ENCODE data around the gene TEX26.
"Not testable (repeated sequence)": the region's sequence is repeated elsewhere in the genome, so short reads cannot be mapped to it uniquely, and the experiment has no call there.

The TEX26 gene

GRCh38 chr13:30920162-30920909, 12.1 kb upstream of the TEX26 start:
- DNase-seq, result no peak

GRCh38 chr13:30923418-30923817, 9.0 kb upstream of the TEX26 start:
- DNase-seq, result no peak

DNA sequence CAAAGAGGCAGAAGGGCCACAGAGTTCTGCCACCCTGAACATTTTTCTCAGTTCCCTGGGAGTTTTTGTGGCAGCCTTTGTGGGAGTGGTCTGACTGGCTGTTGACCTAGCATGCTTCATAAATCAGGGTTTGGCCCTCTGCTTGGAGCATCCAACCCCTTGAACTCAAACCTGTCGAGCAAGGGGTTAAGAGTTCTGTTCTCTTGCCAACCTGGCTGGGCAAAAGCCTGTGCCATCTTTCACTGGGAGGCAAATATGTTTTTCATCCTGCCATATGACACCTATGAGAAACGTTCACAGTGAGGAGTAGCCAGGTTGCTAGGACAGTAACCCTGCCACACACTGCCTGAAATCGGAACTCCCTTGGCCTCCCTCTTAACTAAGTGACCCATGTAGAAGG, 7.7 kb upstream of the TEX26 start:
- no peak for DNase-seq

- no peak for DNase-seq
Measured at GRCh38 chr13:30925429-30925828, 7.0 kb upstream of the TEX26 start.

DNA sequence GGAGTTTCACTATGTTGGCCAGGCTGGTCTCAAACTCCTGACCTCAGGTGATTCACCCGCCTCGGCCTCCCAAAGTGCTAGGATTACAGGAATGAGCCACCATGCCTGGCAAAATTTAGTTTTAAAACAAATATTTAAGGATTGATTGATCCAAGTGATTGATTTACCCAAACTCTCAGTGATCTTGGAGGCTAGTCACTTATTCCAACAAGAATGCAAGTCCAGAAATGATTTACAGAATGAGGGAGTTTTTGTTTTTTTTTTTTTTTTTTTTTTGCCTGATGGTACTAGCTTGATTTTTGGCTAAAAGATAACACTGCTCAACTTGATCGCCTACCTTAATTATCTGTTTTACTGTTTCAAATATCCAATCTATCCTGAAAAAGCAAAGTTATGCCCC, 5.7 kb upstream of the TEX26 start:
- DNase-seq, result no peak

GRCh38 chr13:30927188-30927587, 5.3 kb upstream of the TEX26 start:
- not testable (repeated sequence) for DNase-seq

DNA sequence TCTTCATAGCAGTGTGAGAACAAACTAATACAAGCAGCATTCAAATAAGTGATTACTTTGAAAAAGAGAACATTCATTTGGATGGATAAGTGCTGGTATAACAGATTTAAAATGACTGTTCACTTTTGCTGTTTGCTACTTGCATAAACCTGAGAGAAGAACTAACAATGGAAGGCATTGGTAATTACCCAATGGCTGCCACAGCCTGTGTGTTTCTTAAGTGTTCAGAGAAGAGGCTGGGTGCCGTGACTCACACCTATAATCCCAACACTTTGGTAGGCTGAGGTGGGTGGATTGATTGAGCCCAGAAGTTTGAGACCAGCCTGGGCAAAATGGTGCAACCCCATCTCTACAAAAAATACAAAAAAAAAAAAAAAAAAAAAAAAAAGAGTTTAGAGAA, 4.9 kb upstream of the TEX26 start:
- DNase-seq, result no peak

DNA sequence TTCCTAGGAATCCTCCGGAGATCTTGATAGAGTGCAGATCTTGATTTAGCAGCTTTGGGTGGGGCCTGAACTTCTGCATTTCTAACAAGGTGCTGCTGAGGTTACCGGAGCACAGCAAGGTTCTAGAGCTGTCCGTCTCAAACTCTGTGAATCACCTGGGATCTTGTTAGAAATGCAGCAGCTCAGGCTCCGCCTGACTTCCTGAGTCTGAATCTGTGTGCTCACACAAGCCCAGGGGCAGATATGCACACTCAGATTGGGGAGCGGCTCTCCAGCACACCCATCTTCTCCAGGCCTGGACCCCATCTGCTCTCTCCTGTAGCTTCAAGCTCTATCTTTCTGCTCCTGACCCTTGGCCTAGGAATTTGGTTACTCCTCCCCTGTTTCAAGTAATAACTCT, 3.5 kb upstream of the TEX26 start:
- no peak for DNase-seq

- no peak for DNase-seq
Measured at GRCh38 chr13:30933354-30933670, 856 bp downstream of the TEX26 start.

DNA sequence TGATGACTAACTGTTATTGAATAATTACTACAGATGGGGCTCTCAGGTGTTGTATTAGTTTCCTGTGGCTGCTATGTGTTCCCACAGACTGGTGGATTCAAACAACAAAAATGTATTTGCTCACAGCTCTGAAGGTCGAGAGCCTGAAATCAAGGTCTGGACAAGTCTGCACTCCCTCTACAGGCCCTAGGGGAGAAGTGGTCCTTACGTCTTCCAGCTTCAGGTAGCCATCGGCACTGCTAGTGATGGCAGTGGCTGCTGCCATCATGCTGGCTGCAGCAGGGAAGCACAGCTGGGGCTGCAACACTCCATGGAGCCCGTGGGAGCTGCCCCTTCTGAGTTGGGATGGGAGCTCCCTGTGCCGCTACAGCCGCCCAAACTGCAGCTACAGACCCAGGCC, 1.9 kb downstream of the TEX26 start:
- DNase-seq, result no peak

GRCh38 chr13:30934803-30935202, 2.3 kb downstream of the TEX26 start:
- DNase-seq, result no peak

DNA sequence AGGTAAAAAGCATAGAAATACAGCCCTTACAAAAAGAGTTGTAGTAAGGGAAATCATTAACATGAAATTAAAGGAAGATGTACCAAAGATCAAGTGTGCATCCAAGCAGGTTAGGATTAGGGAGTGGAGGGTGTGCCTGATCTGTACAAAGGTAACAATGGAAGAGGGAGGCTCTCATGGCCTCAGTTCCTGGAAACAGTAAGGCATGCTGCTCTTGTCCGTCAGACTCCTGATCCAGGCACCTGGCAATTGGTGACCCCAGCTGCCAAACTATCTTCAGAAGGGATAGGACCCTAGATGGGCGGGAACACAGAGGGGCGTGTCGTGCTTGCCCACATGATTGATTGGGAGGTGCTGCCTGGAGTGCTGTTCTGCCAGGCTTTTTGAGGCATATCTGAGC, 4.5 kb downstream of the TEX26 start:
- no peak for DNase-seq

DNA sequence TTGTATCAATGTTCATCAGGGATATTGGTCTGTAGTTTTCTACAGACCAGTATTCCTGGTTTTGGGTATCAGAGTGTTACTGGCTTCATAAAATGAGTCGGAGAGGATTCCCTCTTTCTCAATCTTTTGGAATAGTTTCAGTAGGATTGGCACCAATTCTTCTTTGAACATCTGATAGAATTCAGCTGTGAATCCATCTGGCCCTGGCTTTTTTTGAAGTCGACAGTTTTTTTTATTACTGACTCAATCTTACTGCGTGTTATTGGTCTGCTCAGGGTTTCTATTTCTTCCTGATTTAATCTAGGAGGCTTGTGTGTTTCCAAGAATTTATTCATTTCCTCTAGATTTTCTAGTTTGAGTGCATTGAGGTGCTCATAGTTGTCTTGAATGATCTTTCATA, 11.4 kb downstream of the TEX26 start:
- DNase-seq, result no peak

DNA sequence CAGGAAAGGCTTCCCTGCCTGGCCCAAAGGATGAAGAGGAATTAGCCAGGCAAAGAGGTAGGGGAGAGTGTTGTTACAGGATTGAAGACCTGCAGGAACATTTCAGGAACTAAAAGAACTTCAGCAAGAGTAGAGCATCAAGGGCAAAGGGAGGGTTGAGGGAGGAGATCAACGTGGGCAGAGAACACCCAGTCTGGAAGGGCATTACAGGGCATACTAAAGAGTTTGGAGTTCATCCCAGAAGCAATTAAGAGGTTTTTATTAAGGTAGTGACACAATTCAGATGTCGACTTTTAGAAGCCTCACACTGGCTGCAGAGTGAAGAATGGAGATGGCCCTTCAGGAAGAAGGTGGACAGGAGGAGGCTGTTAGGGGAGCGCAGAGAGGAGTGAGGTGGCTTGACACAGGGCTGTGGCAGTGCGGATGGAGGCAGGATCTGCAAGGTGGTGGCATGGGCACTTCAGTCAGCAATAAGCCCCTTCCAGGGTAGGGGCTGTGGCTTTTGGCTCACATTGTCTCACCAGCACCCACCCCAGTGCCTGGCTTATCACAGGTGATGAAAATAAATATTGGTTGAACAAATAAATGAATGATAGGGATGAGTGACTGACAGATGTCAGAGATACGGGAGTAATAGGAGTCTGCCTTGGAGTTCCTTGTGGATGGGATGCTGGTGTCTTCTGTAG, 24.9 kb downstream of the TEX26 start:
- DNase-seq, result no peak

DNA sequence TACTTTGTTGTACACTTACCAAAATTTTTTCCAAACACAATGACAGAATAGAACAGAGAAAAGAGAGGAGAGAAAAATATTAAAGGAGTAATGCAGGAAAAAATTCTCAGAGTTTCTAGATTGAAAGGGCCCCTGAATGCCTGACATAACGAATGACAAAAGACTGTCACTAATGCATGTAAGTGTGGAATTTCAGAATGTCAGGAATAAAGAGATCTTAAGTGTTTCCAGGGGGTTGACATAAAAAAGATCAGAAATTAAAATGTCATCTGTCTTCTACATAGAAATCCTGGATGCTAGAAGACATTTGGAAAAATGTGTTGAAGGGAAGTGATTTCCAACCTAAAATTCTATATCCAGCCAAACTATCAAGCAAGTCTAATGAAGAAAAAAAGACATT, 27.2 kb downstream of the TEX26 start:
- no peak for DNase-seq

GRCh38 chr13:30963791-30964190, 31.3 kb downstream of the TEX26 start:
- DNase-seq, result no peak

GRCh38 chr13:30965380-30965779, 32.9 kb downstream of the TEX26 start:
- DNase-seq, result no peak

- DNase-seq, result no peak
Measured at GRCh38 chr13:30966101-30966500, 33.6 kb downstream of the TEX26 start.

GRCh38 chr13:30968846-30969245, 36.4 kb downstream of the TEX26 start:
- no peak for DNase-seq

- no peak for DNase-seq
Measured at GRCh38 chr13:30971575-30971974, 39.1 kb downstream of the TEX26 start.

- DNase-seq, result no peak
Measured at GRCh38 chr13:30972888-30973377, 40.5 kb downstream of the TEX26 start.

DNA sequence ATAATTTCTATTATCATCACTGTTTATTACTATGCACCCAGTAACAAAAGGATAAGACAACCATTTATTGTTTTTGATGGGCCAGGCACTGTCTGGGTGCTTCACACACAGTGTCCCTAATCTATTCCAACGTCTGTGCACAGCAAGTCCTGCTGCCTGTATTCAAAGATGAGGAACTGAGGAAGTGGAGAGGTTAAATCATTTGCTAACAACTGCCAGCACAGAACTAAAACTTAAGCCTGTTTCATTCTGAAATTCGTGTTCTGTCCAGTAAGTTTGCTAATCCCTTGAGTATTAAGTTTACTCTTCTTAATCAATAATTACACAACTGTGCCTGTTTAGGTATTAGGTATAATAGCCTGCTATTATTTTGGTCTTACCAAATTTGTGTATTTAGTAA, 41.9 kb downstream of the TEX26 start:
- no peak for DNase-seq

- DNase-seq, result no peak
Measured at GRCh38 chr13:30976025-30976424, 43.6 kb downstream of the TEX26 start.

- no peak for DNase-seq
Measured at GRCh38 chr13:30978981-30979956, 46.8 kb downstream of the TEX26 start.

All from NCI-H2107 (cell line).